ENCODE measurements around the gene ITGB1BP1.
A peak's percentile ranks its signal among the peaks of the same experiment; 100 is the strongest.

ITGB1BP1 gene, protein sequence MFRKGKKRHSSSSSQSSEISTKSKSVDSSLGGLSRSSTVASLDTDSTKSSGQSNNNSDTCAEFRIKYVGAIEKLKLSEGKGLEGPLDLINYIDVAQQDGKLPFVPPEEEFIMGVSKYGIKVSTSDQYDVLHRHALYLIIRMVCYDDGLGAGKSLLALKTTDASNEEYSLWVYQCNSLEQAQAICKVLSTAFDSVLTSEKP

DNA sequence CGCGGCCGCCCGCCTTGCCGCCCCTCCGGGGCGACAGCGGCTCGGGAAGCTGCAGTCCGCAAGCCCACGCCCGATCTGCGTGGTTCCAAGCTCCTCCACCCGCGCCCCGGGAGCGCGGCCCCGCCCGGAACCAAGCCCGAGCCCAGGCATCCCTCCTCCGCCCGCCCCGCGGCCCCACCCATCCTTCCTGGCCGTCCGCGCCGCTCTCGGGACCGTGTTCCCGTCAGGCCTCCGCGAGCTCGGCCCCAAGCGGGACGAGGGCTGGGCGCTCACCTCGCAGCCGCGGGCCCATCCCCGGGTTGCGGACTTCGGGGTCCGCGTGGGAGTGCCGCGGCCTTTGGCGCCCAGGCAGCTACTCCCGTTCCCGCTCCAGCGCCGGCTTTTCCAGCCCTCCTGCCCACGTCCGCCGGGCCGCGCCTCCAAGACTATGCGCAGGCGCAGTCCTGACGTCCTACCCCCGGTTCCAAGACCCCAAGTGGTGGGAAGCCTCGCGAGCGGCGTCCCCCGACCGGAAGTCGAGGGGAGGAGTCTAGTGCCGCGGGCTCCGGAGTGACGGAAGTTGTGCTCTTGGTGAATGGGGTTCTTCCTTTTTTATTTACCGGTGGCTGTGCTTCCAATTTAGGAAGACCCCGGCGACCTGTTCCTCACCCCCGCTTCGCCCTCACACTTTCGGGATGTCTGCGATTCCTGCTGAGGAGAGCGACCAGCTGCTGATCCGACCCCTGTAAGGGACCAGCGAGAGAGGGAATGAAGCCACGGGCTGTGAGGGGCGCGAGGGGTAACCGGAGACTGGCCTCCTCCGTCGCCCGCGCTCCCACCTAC is at the start of gene ITGB1BP1, which contains the start of gene CPSF3:
ITGB1BP1 (minus strand) TSS at position 429 of the 822 bp plus-strand sequence. CDS start 4,831 bp downstream, outside the sequence.
CPSF3 (plus strand) TSS at position 555 of the 822 bp plus-strand sequence; CDS start at position 675, 120 bp downstream.
- DNase-seq (ENCODE audit: low spot score), result peak; percentile 100

DNA sequence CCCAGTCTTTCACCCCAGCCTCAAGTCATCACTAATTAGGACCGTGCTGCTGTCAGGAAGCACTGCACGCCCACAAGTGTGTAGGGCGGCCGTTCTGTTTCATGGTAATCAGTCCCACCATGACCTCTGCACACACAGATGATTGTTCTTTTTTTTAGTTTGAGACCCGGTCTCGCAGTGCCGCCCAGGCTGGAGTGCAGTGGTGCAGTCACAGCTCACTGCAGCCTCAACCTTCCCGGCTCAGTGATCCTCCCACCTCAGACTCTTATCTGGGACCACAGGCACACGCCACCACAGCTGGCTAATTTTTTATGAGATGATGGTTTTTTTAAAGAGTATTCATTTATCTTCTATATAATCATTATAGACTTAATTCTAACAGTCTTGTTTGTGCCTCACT is 49.2 kb upstream of the ITGB1BP1 start:
- no peak for DNase-seq (ENCODE audit: low spot score)

DNA sequence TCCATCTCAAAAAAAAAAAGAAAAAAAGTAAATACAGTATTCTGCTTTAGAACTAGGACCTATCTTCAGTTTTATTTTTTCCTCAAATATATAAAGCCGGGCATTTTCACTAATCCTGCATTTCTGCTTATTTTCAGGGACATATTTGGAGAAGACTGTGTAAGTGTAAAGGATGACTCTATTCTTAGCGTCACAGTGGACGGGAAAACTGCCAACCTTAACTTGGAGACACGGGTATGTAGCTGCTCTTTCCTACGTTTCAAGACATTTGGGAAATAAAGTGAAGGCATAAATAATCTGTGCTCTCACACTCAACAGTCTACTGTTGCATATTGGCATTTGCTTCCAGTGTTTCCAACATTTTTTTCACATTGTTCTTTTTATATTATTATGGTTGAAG is 47.9 kb upstream of the ITGB1BP1 start:
- no peak for DNase-seq (ENCODE audit: low spot score)

DNA sequence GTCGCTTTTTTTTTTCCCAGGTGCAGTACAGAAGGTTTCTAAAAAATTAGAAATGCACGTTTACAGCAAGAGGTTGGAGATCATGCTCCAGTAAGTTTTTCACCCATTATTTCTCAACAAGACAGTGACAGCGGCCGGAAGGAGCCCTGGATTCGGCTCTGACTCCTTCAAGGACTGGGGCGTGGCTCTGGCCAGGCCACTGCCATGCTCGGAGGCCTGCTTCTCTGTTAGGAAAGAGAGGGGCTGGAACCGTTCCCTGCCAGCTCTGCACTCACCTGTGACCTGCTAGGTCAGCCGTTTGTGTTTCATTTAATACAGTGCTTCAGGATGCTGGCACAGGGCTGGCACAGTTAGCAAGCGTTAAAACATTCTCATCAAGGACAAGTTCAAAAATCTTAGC is 44.4 kb upstream of the ITGB1BP1 start:
- DNase-seq (ENCODE audit: low spot score), result no peak

DNA sequence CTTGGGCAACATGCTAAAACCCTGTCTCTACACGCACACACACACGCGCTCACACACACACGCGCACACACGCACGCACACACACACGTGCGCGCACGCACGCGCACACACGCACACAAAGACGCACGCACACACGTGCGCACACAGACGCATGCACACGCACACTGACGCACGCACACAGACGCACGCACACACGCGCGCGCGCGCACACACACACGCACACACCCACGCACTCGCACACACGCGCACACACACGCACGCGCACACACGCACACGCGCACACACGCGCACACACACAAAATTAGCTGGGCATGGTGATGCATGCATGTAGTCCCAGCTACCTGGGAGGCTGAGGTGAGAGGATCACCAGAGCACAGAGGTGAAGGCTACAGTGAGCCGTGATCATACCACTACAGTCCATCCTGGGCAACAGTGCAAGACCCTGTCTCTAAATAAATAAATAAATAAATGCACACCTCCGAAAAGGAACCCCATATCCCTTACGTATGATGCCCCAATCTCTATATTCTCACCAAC is 42.9 kb upstream of the ITGB1BP1 start:
- DNase-seq (ENCODE audit: low spot score), result no peak

DNA sequence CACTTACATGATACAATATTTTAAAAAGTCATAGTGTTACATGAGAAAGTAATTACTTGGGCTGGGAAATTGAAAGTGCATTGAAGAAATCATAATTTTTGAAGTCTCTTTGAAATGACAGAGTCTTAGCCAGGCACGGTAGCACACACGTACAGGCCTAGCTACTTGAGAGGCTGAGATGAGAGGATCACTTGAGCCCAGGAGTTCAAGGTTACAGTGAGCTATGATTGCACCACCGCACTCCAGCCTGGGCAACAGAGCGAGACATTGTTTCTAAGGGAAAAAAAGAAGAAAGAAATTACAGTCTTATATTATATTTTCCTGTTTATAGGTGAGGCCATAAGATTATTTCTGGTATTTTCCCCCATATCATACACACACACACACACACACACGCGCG is 41.8 kb upstream of the ITGB1BP1 start:
- no peak for DNase-seq (ENCODE audit: low spot score)

DNA sequence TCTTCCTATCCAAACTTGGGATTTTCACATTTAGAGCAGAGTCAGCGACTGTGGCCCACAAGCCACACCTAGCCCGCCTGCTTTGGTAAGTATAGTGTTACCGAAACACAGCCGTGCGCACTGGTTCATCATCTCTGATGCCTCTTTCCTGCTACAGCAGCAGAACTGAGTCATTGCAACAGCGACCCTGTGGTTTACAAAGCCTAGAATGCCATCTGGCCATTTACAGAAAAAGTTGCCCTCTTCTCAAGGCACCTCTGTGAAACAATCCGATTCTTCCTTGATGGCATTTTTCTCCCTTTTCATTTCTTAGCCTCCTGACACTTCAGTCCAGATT is 40.3 kb upstream of the ITGB1BP1 start:
- no peak for DNase-seq (ENCODE audit: low spot score)

DNA sequence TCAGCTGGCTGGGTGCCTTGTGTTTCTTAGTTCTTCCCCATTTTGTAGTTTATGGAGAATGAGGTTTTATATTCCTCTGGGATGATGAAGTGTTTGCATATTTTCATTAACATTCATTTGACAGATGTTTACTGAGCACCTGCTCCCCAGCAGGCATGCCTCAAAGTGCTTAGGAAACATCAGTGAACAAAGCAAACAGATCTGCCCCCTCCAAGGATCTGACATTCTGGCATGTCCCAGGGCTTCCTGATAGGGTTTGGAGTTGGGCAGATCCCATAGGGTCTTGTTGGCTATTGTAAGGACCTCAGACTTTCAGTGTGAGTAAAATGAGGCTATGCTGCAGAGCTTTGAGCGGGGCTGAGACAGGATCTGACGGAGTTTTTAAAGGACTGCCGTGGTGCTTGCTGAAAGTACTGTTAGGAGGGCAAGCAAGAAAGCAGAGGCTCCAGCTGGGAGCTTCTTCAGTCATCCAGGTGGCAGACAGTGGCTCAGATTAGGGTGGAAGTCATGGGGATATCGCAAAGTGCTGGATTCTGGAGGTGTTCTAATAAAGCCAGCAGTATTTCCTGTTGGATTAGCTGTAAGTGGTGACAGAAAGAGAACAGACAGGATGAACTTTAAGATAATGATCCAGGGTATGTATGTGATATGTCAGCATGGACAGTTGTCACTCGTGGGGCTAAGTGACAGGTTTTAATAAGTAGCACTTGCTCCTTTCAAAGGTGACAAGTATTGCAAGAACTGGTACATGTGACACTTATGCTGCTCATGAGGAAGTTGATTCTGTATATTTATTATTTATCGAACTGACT is 39.8 kb upstream of the ITGB1BP1 start:
- DNase-seq (ENCODE audit: low spot score), result no peak

DNA sequence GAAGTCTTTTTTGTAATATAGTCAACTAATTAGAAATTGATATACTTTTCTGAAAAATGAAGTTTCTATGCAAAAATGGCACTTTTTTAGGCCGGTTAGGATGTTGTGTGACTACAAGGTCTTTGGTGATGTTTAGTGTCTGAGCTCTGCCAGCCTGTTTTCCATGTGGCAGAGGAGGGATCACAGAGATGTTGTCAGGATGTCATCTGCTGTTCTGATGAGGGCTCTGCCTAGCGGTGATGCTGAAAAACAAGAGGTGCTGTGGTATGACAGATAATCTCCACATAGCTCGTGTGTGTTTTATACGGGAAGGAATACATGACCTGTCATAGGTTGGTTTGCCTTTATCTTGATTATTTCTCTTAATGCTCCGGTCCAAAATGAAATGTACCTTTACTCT is 39.0 kb upstream of the ITGB1BP1 start:
- no peak for DNase-seq (ENCODE audit: low spot score)

DNA sequence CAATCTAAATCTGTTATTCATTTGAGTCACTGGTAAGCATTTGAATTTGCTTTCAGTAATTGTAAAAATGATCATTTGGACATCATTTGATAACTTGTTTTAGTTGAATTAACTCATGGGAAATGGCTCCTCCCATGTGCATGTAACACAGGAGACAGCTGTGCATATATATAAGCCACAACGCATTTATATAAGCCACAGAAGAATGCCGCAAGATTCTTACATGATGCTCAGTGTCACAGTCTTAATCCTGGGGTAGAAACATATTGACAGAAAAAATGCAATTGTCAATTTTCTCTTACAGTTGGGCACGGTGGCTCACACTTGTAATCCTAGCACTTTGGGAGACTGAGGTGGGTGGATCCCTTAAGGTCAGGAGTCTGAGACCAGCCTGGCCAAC is 37.8 kb upstream of the ITGB1BP1 start:
- DNase-seq (ENCODE audit: low spot score), result no peak

DNA sequence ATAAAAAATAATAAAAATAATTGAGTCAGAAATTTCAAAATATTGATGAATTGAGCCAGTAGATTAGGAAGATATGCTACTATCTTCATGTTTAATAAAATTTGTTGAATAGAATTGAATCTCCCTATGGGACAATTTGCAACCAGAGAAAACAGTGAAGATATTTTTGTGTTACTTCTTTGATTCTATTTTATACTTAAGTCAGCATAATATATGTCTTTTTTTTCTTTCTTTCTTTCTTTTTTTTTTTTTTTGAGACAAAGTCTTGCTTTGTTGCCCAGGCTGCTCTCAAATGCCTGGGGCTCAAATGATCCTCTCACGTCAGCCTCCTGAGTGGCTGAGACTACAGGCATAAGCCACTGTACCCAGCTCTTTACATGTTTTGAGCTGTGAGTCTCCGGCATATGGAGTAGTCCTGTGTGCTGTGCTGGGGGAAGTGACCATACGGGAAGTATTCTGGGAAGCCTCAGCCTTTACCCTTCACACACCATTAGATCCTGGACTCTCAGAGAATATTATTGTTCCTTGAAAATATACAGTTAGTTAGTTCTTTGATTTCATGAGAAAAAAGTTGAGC is 37.2 kb upstream of the ITGB1BP1 start:
- DNase-seq (ENCODE audit: low spot score), result no peak

DNA sequence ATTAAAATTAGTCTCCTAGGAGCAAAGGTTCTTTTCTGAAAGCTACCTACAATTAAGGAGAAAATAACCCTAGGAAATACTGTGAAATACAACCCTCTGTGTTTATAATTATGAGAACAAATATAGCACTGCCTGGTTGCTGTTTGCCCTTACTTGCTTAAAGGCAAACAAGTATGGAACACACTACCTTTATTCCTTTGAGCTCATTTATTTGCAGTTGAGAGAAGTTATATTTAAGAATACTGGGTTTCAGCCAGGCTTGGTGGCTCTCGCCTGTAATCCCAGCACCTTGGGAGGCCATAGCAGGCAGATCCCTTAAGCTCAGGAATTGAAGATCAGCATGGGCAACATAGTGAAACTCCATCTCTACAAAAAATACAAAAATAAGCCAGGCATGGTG is 27.9 kb upstream of the ITGB1BP1 start:
- DNase-seq (ENCODE audit: low spot score), result no peak

DNA sequence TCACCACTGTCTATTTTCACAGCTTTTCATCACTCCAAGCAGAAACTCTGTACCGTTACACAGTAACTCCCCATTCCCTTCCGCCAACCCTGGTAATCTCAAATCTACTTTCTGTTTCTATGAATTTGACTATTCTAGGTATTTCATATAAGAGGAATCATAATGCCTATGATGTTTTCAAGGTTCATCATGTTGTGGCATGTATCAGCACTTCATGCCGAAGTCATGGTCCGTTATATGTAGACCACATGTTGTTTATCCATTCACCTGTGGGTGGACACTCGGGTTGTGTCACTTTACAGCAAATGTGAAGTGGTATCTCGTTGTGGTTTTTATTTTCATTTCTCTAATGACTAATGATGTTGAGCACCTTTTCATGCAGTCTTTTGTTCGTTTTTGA is 21.8 kb upstream of the ITGB1BP1 start:
- DNase-seq (ENCODE audit: low spot score), result no peak

DNA sequence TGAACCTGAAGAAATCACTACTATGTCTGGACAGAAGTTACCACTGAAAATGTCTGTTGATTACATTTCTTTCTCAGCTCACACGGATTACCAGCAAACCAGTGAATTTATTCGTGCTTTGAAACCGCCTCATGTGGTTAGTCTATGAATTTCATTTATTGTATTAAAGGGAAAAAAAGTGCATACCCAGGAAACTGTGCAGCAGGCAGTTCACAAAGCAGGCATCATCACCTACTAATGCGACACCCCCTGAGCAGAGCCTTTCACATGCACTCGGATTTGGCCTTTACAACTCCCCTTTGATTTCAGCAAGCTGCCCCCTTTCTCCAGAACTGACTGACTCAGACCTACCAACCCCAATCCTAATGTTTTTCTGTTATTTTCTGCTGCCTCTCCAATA is 20.2 kb upstream of the ITGB1BP1 start:
- no peak for DNase-seq (ENCODE audit: low spot score)

DNA sequence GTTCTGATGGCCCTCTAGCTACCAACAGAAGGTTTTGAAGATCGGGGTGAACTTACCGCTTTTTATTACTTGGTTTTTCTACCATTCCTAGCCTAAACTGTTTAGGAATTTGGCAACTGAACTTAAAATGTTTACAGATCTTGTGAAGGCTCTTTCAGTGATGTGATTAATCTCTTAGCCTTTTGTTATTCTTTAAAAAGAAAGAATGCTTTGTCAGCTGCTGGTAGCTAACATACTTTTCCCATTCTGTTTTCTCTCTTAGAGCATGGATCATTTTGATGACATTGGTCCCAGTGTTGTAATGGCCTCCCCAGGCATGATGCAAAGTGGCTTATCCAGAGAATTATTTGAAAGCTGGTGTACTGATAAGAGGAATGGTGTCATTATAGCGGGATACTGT is 18.2 kb upstream of the ITGB1BP1 start:
- no peak for DNase-seq (ENCODE audit: low spot score)

DNA sequence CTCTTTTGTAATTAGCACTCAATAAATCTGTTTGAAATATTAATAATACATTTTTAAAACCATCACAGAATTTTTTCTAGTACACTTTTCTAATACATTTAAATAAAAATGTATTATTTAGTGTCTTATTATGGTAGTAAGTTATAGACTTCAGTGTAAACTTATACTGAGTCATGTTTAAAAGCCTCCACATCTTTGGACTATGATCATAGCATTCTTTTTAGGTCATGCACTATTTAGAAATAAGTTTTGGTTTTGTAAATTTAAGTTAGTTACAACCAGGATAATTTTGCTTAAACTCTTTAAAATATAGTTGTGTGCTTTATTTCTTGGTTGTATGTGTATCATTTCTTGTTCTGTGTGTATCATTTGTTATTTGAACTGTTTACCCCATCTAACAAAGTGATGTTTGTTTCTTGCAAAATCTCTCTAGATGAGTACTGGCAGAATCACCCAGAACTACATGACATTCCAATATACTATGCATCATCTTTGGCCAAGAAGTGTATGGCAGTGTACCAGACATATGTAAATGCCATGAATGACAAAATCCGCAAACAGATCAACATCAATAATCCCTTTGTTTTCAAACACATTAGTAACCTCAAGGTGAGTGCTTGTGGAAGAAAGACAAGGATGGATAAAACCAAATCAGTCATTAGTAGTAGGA is 16.9 kb upstream of the ITGB1BP1 start:
- peak; percentile 57 for DNase-seq (ENCODE audit: low spot score)

DNA sequence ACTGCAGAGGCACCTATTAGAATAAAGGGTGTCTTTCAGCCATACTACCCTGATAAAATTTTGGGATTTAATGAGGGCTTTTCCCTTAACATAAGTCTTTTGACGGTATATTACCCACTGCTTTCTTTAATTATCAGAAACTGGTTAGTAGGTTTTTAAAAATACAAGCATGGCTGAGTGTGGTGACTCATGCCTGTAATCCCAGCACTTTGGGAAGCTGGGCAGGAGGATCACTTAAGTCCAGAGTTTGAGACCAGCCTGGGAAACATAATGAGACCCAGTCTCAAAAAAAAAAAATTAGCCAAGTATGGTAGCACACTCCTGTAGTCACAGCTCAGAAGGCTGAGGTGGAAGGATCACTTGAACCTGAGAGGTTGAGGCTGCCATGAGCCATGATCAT is 16.2 kb upstream of the ITGB1BP1 start:
- DNase-seq (ENCODE audit: low spot score), result no peak

DNA sequence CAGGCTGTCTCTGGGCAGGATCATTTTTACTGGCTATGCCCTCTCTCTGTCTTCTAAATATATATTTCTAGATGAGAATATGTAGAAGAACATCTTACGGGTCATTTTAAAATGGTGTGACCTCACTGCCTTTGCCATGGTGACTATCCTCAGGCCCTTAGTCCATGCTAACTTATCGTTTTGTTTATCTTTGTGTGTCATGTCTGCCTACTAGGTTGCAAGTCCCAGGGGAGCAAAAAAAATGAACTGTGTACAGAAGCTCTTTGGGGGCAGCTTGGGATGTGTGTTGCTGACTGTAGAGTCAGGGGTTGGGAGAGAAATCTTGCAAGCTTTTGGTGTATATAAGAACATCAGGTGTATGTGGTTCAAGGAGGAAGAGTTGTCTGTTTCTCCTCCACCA is 11.2 kb upstream of the ITGB1BP1 start:
- no peak for DNase-seq (ENCODE audit: low spot score)

DNA sequence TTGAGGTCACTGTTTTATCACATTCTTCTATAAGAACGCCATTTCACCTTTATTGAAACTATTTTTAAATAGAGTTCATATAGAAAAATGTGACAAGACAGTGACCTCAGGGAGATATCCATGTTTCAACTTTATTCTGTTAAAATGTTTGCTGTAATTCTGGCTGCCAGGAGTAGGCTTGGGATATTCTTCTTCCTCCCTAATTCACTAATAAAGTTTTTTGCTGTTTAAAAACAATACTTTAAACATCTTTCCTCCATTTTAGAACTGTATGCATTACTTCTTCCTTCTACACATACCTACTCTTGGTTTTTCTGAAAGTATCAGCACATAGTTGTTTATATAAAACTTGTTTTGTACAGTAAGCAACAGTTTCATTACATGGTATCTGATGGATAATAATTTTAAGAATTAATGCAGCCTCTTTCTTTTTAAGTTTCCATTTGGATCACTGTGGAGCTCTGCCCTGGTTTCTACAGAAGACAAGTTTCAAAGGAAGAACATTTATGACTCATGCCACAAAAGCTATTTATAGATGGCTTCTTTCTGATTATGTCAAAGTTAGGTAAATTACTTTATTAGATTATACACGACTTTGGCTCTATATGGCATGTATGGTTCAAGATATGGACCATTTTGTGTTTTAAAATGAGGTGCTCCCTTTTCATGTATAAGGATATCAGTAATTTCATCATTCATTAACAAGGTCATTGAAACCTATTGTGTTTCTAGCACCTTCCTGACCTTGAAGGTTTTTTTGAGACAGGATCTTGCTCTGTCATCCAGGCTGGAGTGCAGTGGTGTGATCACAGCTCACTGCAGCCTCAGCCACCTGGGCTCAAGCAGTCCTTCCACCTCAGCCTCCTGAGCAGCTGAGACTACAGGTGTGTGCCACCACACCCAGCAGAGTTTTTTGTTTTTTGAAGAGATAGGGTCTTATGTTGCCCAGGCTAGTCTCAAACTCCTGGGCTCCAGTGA is 7.3 kb upstream of the ITGB1BP1 start:
- DNase-seq (ENCODE audit: low spot score), result peak; percentile 27

DNA sequence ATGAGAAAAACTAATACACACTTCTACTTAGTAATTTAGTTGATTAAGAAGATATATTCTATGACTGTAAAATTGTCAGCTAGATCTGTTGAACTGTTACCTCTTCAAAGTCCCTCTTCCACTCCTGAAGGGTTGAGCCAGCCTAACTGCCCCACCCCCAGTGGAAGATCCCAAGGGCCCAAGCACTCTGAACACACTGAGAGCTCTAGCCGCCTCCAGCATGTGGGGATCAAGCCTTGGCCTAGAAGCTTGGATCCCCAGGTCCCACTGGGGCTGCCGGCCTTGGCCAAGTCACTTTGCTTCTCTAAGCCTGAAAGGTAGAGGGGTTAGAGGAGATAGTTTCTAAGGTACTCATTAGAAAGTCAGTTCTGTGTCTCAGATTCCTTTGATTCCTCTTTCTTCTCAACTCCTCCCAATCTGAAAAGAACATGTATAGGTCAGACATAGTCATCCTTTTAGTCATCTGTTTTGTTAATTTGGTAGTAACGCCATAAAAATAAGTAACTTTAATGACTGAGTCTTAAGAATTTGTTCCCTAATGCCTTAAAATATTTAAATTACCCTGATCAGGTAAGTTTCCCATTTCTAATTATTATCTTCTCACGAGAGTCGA is 5.7 kb upstream of the ITGB1BP1 start:
- no peak for DNase-seq (ENCODE audit: low spot score)
